Epithelial cell of proximal tubule (primary cell): ENCODE data around the gene MYOZ3. TPM values are rescaled to one million over a fixed set of nuclear protein-coding genes. Genes with fewer than 3 reads are reported as not detected.

ENCODE experiments used
- DNase-seq: peaks from one replicate; pipeline ENCODE4 v3.0.0-alpha.2; 2011; ENCODE audit warnings: low read depth
- H3K4me3 ChIP-seq: 2 replicates; pipeline ENCODE4 v1.5.1; 2011; ENCODE audit warnings: low read depth, mild to moderate bottlenecking, low read length
- total RNA-seq: library from RNA; depleted of rRNA; stranded (reverse); fragments of >200 nt; gene quantifications from 2 replicates; pipeline ENCODE4 v1.2.3, GENCODE V29; 2015
- TF ChIP-seq, protein P1 (sequence below): conservative IDR thresholded peaks from 2 replicates; pipeline ENCODE4 v1.5.1; 2012; ENCODE audit warnings: low read depth, mild to moderate bottlenecking, low read length

The MYOZ3 gene
- total RNA-seq, 1 donor from 2014 or later = 2.2 TPM

DNA sequence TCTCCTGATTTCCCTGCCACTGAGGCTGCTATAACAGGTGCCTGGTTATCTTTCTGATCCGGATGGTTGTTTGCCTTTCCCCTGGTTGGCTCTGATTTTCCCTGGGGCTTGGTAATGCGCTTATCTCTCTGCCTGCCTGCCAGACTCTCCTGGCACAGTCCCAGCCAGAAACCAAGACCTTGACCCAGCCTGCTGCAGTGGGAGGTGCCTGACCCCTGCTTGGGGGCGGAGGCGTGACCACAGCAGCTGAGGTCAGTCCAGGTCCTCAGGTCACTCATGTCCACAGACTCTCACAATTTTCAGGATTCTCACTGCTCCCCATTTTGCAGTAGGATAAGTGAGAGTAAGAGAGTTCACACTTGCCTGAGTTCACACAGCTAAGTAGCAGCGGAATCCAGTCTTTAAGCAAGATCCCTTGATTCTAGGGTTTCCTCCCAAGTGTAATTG, 45.0 kb upstream of the MYOZ3 start:
- TF ChIP-seq, protein P1, sequence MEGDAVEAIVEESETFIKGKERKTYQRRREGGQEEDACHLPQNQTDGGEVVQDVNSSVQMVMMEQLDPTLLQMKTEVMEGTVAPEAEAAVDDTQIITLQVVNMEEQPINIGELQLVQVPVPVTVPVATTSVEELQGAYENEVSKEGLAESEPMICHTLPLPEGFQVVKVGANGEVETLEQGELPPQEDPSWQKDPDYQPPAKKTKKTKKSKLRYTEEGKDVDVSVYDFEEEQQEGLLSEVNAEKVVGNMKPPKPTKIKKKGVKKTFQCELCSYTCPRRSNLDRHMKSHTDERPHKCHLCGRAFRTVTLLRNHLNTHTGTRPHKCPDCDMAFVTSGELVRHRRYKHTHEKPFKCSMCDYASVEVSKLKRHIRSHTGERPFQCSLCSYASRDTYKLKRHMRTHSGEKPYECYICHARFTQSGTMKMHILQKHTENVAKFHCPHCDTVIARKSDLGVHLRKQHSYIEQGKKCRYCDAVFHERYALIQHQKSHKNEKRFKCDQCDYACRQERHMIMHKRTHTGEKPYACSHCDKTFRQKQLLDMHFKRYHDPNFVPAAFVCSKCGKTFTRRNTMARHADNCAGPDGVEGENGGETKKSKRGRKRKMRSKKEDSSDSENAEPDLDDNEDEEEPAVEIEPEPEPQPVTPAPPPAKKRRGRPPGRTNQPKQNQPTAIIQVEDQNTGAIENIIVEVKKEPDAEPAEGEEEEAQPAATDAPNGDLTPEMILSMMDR = no peak
- no peak overlapping the region for H3K4me3 ChIP-seq
- no peak for DNase-seq

GRCh38 chr5:150616506-150616905, 44.5 kb upstream of the MYOZ3 start:
- H3K4me3 ChIP-seq = no peak overlapping the region
- no peak for DNase-seq
- TF ChIP-seq, protein P1 = no peak

GRCh38 chr5:150618163-150618562, 42.9 kb upstream of the MYOZ3 start:
- H3K4me3 ChIP-seq = no peak overlapping the region

GRCh38 chr5:150618588-150619281, 42.3 kb upstream of the MYOZ3 start:
- no peak for DNase-seq
- no peak overlapping the region for H3K4me3 ChIP-seq
- TF ChIP-seq, protein P1 = no peak

More at GRCh38 chr5:150618163-150618562, 42.9 kb upstream of the MYOZ3 start:
- no peak for DNase-seq
- TF ChIP-seq, protein P1 = no peak

GRCh38 chr5:150619359-150620230, 41.5 kb upstream of the MYOZ3 start:
- no peak for DNase-seq
- TF ChIP-seq, protein P1 = no peak
- H3K4me3 ChIP-seq = no peak overlapping the region

- no peak overlapping the region for H3K4me3 ChIP-seq
- DNase-seq = no peak
- TF ChIP-seq, protein P1 = no peak
Observed at GRCh38 chr5:150621301-150621700, 39.8 kb upstream of the MYOZ3 start.
